A549 treated with Mapracorat at 1 μM for 4 hours (cell line): ENCODE data around the gene OSTC. TPM values are rescaled to one million over a fixed set of nuclear protein-coding genes. Genes with fewer than 3 reads are reported as not detected.

Experiments used
- total RNA-seq: library from RNA; stranded (reverse); fragments of 200-300 nt; extraction: Qiagen RNA extraction; gene quantifications from 5 replicates; pipeline ENCODE4 v1.2.3, GENCODE V29; 2022

Gene OSTC
- total RNA-seq, result 90.8 to 108 TPM (median 99.3 TPM) in 5 replicates

GRCh38 chr4:108650212-108651013 is at the start of gene OSTC:
OSTC (plus strand) TSS chr4:108650599; CDS start chr4:108650656, 57 bp downstream.

GRCh38 chr4:108620101-108620932 is 30.1 kb upstream of the OSTC start, which contains the start of gene RPL34:
RPL34 (plus strand) TSS chr4:108620576; CDS start chr4:108621960, 1,384 bp downstream.

Other genes with a start within 250 kb of the OSTC start
- gene RPL34, start 30.0 kb upstream of the OSTC start, total RNA-seq, result 856 to 1,041 TPM (median 883 TPM) in 5 replicates
- gene ETNPPL, start 112.5 kb downstream of the OSTC start, total RNA-seq, result not detected in 5 replicates